ENCODE data around the gene PIGS. TPM values are rescaled to one million over a fixed set of nuclear protein-coding genes. Genes with fewer than 3 reads are reported as not detected.

PIGS gene
- total and polyA plus RNA-seq, 7 donors, result 16.7 to 44.9 (median 31.6) TPM

DNA sequence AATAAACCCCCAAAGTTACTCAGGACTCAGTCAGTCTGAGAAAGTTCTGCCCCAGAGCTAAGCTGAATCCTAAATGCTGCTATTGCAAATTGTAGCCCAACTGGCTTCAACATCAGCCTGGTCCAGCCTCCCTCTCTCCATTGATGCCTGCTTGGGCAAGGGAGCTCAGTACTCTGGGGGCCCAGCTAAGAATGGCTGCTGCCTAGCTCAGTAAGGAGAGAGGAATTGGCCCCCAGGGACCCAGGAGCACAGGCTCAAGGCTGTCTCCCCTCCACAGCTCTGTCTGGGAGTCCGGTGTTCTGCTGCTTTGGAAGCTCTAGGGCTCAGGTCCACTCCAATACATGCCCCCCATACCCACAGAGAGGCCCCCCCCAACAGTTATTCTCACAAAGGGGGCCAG is 20.5 kb downstream of the PIGS start:
- Histone ChIP-seq H3K4me1 (peaks cover 5% of the 10 kb centered on the region), H3K9me3 (no peaks in the 10 kb centered on the region), H3K27ac (no peak overlapping the region), H3K27me3 (ENCODE audit: insufficient read depth in 3 of 3, low read length in 2 of 3) (no peaks in the 10 kb centered on the region), H3K4me3 (no peak overlapping the region), H3K36me3 (ENCODE audit: insufficient read depth in 1 of 2, low read depth in 1 of 2) (peaks cover 0 to 37% of the 10 kb centered on the region in 2 donors)
- intact Hi-C loops (cut with DNase I), result no loop called here
- no peak for ATAC-seq
- TF ChIP-seq, protein P1, sequence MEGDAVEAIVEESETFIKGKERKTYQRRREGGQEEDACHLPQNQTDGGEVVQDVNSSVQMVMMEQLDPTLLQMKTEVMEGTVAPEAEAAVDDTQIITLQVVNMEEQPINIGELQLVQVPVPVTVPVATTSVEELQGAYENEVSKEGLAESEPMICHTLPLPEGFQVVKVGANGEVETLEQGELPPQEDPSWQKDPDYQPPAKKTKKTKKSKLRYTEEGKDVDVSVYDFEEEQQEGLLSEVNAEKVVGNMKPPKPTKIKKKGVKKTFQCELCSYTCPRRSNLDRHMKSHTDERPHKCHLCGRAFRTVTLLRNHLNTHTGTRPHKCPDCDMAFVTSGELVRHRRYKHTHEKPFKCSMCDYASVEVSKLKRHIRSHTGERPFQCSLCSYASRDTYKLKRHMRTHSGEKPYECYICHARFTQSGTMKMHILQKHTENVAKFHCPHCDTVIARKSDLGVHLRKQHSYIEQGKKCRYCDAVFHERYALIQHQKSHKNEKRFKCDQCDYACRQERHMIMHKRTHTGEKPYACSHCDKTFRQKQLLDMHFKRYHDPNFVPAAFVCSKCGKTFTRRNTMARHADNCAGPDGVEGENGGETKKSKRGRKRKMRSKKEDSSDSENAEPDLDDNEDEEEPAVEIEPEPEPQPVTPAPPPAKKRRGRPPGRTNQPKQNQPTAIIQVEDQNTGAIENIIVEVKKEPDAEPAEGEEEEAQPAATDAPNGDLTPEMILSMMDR (IDR thresholded peaks at IDR 0.05), result no peak
- 75 to 100% (median 92%) methylated on average over 1 of the region's 1 CpG for WGBS, 3 donors
- DNase-seq, result no peak

DNA sequence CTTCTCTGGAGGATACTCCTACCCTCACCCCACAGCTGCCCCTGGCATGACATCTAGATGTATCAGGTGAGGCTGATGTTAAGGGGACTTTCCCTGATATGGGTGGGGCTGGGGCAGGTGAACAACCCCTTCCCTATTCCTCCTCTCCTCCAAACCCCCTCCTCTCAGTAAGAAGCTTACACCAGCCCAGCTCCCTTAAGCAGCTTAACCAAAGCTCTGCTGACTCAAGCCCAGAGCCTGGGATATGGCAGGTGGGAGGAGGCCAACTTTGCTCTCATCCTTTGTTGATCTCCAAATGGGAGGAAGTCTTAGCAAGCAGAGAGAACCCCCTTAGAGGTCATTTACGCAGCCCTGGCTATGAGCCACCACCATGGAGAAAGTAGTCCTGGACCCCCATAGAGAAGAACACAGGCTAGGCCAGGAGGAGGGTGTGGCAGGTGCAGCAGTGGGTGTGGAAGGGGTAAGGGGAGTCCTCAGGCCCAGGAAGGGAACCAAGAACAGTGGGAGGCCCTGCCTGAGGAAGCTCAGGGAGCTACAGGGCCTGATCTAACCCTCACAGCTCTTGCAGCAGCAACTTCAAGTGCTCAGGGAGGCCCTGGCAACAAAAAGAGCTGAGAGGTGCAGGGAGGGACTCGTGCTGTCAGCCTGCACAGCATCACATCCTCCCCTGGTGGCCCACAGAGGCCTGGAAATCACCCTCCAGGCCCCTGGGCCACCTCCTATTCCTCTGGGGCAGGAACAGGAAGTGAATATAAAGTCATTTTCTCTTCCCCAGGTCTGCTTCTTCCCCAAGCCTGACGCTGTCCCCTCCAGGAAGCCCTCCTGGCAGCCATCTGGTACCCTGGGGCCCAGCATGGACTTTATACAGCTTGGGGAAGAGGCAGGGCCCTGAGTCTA is 21.8 kb downstream of the PIGS start:
- Histone ChIP-seq H3K27ac (no peak overlapping the region), H3K36me3 (ENCODE audit: insufficient read depth in 1 of 2, low read depth in 1 of 2) (peaks cover 0 to 23% of the 10 kb centered on the region in 2 donors), H3K4me3 (no peak overlapping the region), H3K4me1 (peaks cover 5% of the 10 kb centered on the region), H3K27me3 (ENCODE audit: insufficient read depth in 3 of 3, low read length in 2 of 3) (no peaks in the 10 kb centered on the region), H3K9me3 (no peaks in the 10 kb centered on the region)
- TF ChIP-seq, protein P1 (IDR thresholded peaks at IDR 0.05), result no peak
- intact Hi-C loops (cut with DNase I), result no loop called here
- ATAC-seq (no peak), DNase-seq (no peak)
- WGBS, 3 donors, result 77 to 84% (median 79%) methylated on average over 3 of the region's 3 CpGs

DNA sequence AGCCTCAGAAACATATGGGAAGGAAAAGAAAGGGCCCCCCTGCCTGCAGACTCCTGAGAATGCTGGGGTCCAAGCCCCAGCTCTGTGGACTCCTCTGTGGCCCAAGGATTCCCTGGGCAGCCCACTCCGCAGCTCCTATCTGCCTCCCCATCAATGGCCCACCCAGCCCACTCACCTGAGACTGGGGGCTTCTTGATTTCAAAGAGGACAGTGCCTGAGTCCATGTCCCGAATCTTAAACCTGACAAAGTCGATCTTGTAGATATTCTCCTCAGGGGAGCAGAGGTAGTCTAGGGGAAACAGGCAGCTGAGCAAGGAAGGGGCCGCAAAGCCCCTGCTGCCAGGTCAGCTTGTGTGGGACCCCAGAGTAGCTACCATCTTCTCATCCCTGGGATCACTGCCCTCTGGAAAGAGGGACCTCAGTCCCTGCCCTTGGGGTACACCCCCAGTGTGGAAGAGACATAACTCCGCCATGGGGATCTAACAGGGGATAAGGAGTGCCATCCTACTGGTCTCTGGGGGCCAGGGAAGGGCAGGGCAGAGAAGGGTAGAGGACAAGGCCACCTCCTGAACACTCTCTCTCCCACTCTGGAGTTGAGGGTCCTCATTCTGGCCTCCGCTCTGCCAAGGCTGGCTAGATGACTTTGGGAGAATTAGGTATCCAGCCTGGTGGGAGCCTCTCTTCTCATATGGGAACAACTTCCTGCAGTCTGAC is 22.8 kb downstream of the PIGS start:
- H3K36me3 ChIP-seq (ENCODE audit: insufficient read depth in 1 of 2, low read depth in 1 of 2), result peaks cover 0 to 14% of the 10 kb centered on the region in 2 donors
- ATAC-seq, result no peak
- TF ChIP-seq, protein P1 (IDR thresholded peaks at IDR 0.05), result no peak
- no peaks in the 10 kb centered on the region for H3K9me3 ChIP-seq
- H3K27ac ChIP-seq, result no peak overlapping the region
- H3K27me3 ChIP-seq (ENCODE audit: insufficient read depth in 3 of 3, low read length in 2 of 3), result no peaks in the 10 kb centered on the region
- DNase-seq, result no peak
- 88 to 89% (median 89%) methylated on average over 6 of the region's 6 CpGs for WGBS, 3 donors
- intact Hi-C loops (cut with DNase I), result no loop called here
- peaks cover 5% of the 10 kb centered on the region for H3K4me1 ChIP-seq
- no peak overlapping the region for H3K4me3 ChIP-seq

DNA sequence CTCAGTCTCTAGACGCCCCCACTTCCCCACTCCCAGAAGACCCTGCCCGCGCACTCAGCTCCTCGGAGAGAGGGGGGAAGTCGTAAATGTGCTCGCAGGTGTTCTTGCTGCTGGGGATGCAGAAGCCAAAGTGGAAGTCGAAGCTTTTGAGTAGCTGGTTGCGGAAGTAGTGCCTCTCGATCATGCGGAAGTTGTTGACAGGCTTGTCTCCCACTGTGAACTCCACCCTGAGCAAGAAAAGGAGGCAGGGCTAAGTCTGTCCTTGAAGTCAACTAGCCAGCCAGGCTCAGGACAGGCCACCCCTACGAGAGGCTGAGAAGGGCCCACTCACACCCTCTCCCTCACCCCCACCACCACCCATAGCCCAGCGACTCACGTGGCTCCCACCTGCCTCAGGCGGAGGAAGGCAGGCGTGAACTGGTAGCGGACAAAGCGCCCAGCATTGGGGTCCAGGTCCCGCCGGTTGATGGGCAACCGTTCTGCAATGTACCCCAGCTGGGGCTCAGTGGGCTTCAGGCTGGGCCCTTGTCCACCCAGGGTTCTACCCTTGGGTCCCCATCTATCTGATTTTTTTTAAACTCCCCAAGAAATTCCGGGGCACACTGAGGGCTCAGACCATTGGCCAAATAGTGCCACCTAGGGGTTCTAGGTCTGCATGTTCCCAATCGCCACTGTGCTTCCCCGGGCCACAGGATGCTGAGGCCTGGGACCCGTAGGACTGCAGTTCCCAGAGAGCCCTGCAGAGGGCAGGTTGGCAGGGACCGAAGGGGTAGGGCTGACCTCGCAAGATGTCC is 23.5 kb downstream of the PIGS start:
- WGBS, 3 donors, result 72 to 76% (median 73%) methylated on average over 25 to 26 of the region's 26 CpGs
- no peak overlapping the region for H3K4me3 ChIP-seq
- no peak overlapping the region for H3K27ac ChIP-seq
- TF ChIP-seq, protein P1 (IDR thresholded peaks at IDR 0.05), result peak; percentile 65
- peaks cover 5% of the 10 kb centered on the region for H3K4me1 ChIP-seq
- peaks cover 0 to 9% of the 10 kb centered on the region in 2 donors for H3K36me3 ChIP-seq (ENCODE audit: insufficient read depth in 1 of 2, low read depth in 1 of 2)
- intact Hi-C loops (cut with DNase I), result no loop called here
- ATAC-seq, result peak; percentile 43 to 66 (median 59)
- peak; percentile 72 to 82 for DNase-seq
- no peaks in the 10 kb centered on the region for H3K27me3 ChIP-seq (ENCODE audit: insufficient read depth in 3 of 3, low read length in 2 of 3)
- H3K9me3 ChIP-seq, result no peaks in the 10 kb centered on the region

Measured in psoas muscle (tissue), 8 donors.